ENCODE measurements around the gene NXPE3.

NXPE3 gene

DNA sequence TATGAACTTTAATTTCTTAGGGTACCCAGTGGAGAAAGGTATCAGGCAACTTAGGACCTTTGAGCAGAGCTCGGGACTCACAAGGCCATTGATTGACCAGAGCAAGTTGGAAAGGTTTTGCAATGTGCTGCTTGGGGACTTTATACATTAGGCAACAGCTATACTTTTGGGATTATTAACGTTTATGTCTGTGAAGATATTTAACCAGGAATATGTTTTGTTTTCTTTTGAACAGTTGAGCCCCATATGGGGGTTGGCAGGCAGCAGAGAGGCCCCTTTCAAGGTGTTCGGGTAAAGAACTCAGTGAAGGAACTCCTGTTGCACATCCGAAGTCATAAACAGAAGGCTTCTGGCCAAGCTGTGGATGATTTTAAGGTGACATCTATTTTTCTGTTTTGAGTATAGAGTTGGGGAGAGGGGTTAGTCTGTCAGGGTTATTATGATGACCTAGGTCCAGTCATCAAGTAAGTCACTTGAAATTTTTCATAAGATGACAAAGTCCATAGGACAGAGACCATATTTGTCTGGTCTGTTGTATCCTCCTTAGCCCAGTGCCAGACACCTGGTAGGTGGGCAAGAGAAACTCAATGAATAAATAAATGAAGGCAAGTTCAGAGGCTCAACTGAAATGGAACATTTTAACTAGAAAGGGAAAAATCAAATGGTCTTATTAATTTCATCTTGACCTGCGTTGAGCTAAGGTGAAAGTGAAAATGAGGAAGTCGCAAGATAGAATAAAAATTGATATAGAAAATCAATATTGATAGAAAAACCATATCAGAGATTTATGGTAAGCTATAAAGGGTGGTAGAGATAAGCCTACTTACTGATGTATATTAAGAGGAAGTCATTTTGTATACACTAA lies 73.1 kb downstream of the NXPE3 start:
- Histone ChIP-seq H3K36me3 (ENCODE audit: insufficient read depth, low read length) (peaks cover 62% of the 10 kb centered on the region), H2AFZ (ENCODE audit: low read length, unreplicated experiment) (no peak overlapping the region), H3K4me1 (ENCODE audit: control insufficient read depth, insufficient read depth, low read length, unreplicated experiment) (peaks cover 33% of the 10 kb centered on the region), H3K79me2 (ENCODE audit: control insufficient read depth, insufficient read depth, low read length, unreplicated experiment) (peaks cover 55% of the 10 kb centered on the region), H3K4me3 (ENCODE audit: low read depth, low read length) (peak overlapping the region; percentile 92), H3K27ac (ENCODE audit: low read depth, low read length) (no peak overlapping the region), H3K27me3 (ENCODE audit: insufficient read depth, low read length) (no peaks in the 10 kb centered on the region)

GRCh38 chr3:101852983-101853840 lies 74.2 kb downstream of the NXPE3 start:
- Histone ChIP-seq H3K4me1 (ENCODE audit: control insufficient read depth, insufficient read depth, low read length, unreplicated experiment) (peaks cover 34% of the 10 kb centered on the region), H3K4me3 (ENCODE audit: low read depth, low read length) (peak overlapping the region; percentile 92; the same call in 1 of the 2 replicates), H3K27ac (ENCODE audit: low read depth, low read length) (no peak overlapping the region), H3K36me3 (ENCODE audit: insufficient read depth, low read length) (peaks cover 69% of the 10 kb centered on the region), H3K27me3 (ENCODE audit: insufficient read depth, low read length) (no peaks in the 10 kb centered on the region), H3K79me2 (ENCODE audit: control insufficient read depth, insufficient read depth, low read length, unreplicated experiment) (peaks cover 55% of the 10 kb centered on the region), H2AFZ (ENCODE audit: low read length, unreplicated experiment) (no peak overlapping the region)

- Histone ChIP-seq H3K4me3 (ENCODE audit: low read depth, low read length) (0 out of 2 replicates have a peak overlapping the region, but pooled peaks have one; percentile 12), H3K27ac (ENCODE audit: low read depth, low read length) (no peak overlapping the region), H3K4me1 (ENCODE audit: control insufficient read depth, insufficient read depth, low read length, unreplicated experiment) (peaks cover 29% of the 10 kb centered on the region), H3K27me3 (ENCODE audit: insufficient read depth, low read length) (no peaks in the 10 kb centered on the region), H3K36me3 (ENCODE audit: insufficient read depth, low read length) (peaks cover 76% of the 10 kb centered on the region), H2AFZ (ENCODE audit: low read length, unreplicated experiment) (no peak overlapping the region), H3K79me2 (ENCODE audit: control insufficient read depth, insufficient read depth, low read length, unreplicated experiment) (peaks cover 53% of the 10 kb centered on the region)
Observed at GRCh38 chr3:101853982-101854381, 75.0 kb downstream of the NXPE3 start.

DNA sequence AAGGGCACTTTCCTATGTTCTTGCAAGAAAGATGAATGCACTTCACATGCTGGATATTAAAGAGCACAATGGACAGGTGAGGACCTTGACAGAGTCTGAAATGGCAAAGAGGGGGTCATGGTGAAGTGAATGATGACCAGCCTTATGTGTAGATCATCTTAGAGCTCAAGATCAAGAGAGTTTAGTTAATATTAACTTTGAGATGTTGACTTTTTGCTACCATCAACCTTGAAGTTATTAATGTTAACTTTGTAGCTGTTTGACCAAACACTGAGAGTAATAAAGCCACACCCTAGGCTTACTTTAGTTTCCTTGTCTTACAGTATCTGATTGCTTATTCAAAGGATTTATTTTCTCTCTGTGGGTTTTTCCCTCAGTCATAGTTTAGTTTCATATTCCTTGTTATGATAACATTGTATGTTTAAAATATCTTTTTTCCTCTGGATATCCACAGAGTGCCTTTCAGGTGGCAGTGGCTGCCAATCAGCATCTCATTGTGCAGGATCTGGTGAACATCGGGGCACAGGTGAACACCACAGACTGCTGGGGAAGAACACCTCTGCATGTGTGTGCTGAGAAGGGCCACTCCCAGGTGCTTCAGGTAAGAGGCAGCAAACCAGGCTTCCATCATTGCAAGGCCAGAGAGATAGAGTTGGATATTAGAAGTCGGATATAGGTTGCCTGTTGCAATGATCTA lies 75.7 kb downstream of the NXPE3 start:
- H3K4me3 ChIP-seq (ENCODE audit: low read depth, low read length), result no peak overlapping the region
- peaks cover 29% of the 10 kb centered on the region for H3K4me1 ChIP-seq (ENCODE audit: control insufficient read depth, insufficient read depth, low read length, unreplicated experiment)
- H3K27ac ChIP-seq (ENCODE audit: low read depth, low read length), result no peak overlapping the region
- H3K36me3 ChIP-seq (ENCODE audit: insufficient read depth, low read length), result peaks cover 84% of the 10 kb centered on the region
- H3K79me2 ChIP-seq (ENCODE audit: control insufficient read depth, insufficient read depth, low read length, unreplicated experiment), result peaks cover 49% of the 10 kb centered on the region
- H3K27me3 ChIP-seq (ENCODE audit: insufficient read depth, low read length), result no peaks in the 10 kb centered on the region
- H2AFZ ChIP-seq (ENCODE audit: low read length, unreplicated experiment), result no peak overlapping the region

GRCh38 chr3:101857301-101857741 lies 78.3 kb downstream of the NXPE3 start:
- Histone ChIP-seq H3K27ac (ENCODE audit: low read depth, low read length) (no peak overlapping the region), H3K79me2 (ENCODE audit: control insufficient read depth, insufficient read depth, low read length, unreplicated experiment) (peaks cover 23% of the 10 kb centered on the region), H3K4me3 (ENCODE audit: low read depth, low read length) (no peak overlapping the region), H3K4me1 (ENCODE audit: control insufficient read depth, insufficient read depth, low read length, unreplicated experiment) (peaks cover 29% of the 10 kb centered on the region), H3K27me3 (ENCODE audit: insufficient read depth, low read length) (no peaks in the 10 kb centered on the region), H2AFZ (ENCODE audit: low read length, unreplicated experiment) (no peak overlapping the region), H3K36me3 (ENCODE audit: insufficient read depth, low read length) (peaks cover 85% of the 10 kb centered on the region)

DNA sequence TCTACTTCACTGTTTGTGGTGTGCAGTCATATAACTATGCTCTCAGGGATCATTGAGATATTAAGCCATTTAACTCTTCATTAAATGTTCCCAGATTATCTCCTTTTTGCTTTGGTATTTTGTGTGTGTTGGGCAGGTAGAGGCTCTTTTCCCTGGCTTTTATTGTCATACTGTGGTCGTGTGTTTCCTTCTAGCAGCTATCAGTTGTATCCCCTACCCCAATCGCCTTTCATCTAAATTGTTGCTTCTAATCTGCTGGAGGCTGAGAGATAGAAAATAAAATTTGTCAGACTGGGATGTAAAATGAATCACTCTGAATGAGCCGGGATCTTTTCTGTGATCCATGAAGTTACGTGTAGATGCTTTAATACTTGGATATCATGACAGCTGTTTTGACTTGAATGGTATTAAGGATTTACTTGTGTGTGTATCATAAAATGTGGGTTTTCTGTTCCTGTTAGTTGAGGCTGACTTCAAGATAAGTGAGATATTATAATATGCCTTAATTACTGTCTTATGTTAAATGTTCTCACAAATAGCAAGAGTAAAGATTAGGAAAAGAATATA lies 79.5 kb downstream of the NXPE3 start:
- Histone ChIP-seq H3K4me1 (ENCODE audit: control insufficient read depth, insufficient read depth, low read length, unreplicated experiment) (peaks cover 17% of the 10 kb centered on the region), H3K27ac (ENCODE audit: low read depth, low read length) (0 out of 2 replicates have a peak overlapping the region, but pooled peaks have one; percentile 0), H3K36me3 (ENCODE audit: insufficient read depth, low read length) (peaks cover 72% of the 10 kb centered on the region)

GRCh38 chr3:101859882-101860448 lies 81.0 kb downstream of the NXPE3 start:
- Histone ChIP-seq H3K79me2 (ENCODE audit: control insufficient read depth, insufficient read depth, low read length, unreplicated experiment) (peaks cover 4% of the 10 kb centered on the region), H3K4me3 (ENCODE audit: low read depth, low read length) (no peak overlapping the region), H2AFZ (ENCODE audit: low read length, unreplicated experiment) (no peak overlapping the region), H3K4me1 (ENCODE audit: control insufficient read depth, insufficient read depth, low read length, unreplicated experiment) (peaks cover 7% of the 10 kb centered on the region), H3K27me3 (ENCODE audit: insufficient read depth, low read length) (no peaks in the 10 kb centered on the region), H3K36me3 (ENCODE audit: insufficient read depth, low read length) (peaks cover 58% of the 10 kb centered on the region), H3K27ac (ENCODE audit: low read depth, low read length) (no peak overlapping the region)

More for the DNA sequence above, 79.5 kb downstream of the NXPE3 start:
- H3K27me3 ChIP-seq (ENCODE audit: insufficient read depth, low read length), result no peaks in the 10 kb centered on the region
- no peak overlapping the region for H3K4me3 ChIP-seq (ENCODE audit: low read depth, low read length)
- no peak overlapping the region for H2AFZ ChIP-seq (ENCODE audit: low read length, unreplicated experiment)
- peaks cover 11% of the 10 kb centered on the region for H3K79me2 ChIP-seq (ENCODE audit: control insufficient read depth, insufficient read depth, low read length, unreplicated experiment)

- peaks cover 16% of the 10 kb centered on the region for H3K4me1 ChIP-seq (ENCODE audit: control insufficient read depth, insufficient read depth, low read length, unreplicated experiment)
- H3K4me3 ChIP-seq (ENCODE audit: low read depth, low read length), result no peak overlapping the region
- no peaks in the 10 kb centered on the region for H3K27me3 ChIP-seq (ENCODE audit: insufficient read depth, low read length)
- H3K27ac ChIP-seq (ENCODE audit: low read depth, low read length), result no peak overlapping the region
- peaks cover 1% of the 10 kb centered on the region for H3K79me2 ChIP-seq (ENCODE audit: control insufficient read depth, insufficient read depth, low read length, unreplicated experiment)
- peaks cover 48% of the 10 kb centered on the region for H3K36me3 ChIP-seq (ENCODE audit: insufficient read depth, low read length)
- no peak overlapping the region for H2AFZ ChIP-seq (ENCODE audit: low read length, unreplicated experiment)
Observed at GRCh38 chr3:101861212-101861788, 82.3 kb downstream of the NXPE3 start.

- no peak overlapping the region for H3K4me3 ChIP-seq (ENCODE audit: low read depth, low read length)
- no peak overlapping the region for H2AFZ ChIP-seq (ENCODE audit: low read length, unreplicated experiment)
- peaks cover 42% of the 10 kb centered on the region for H3K36me3 ChIP-seq (ENCODE audit: insufficient read depth, low read length)
- H3K27ac ChIP-seq (ENCODE audit: low read depth, low read length), result no peak overlapping the region
- H3K27me3 ChIP-seq (ENCODE audit: insufficient read depth, low read length), result no peaks in the 10 kb centered on the region
- H3K79me2 ChIP-seq (ENCODE audit: control insufficient read depth, insufficient read depth, low read length, unreplicated experiment), result no peaks in the 10 kb centered on the region
- peaks cover 15% of the 10 kb centered on the region for H3K4me1 ChIP-seq (ENCODE audit: control insufficient read depth, insufficient read depth, low read length, unreplicated experiment)
Observed at GRCh38 chr3:101861789-101862415, 82.9 kb downstream of the NXPE3 start.
